NCI-H2029 (cell line): ENCODE measurements around the gene MBP.

Experiments used
- DNase-seq: peaks from one replicate; lab custom pipeline; 2025; lab: John Stamatoyannopoulos, UW

Gene MBP

DNA sequence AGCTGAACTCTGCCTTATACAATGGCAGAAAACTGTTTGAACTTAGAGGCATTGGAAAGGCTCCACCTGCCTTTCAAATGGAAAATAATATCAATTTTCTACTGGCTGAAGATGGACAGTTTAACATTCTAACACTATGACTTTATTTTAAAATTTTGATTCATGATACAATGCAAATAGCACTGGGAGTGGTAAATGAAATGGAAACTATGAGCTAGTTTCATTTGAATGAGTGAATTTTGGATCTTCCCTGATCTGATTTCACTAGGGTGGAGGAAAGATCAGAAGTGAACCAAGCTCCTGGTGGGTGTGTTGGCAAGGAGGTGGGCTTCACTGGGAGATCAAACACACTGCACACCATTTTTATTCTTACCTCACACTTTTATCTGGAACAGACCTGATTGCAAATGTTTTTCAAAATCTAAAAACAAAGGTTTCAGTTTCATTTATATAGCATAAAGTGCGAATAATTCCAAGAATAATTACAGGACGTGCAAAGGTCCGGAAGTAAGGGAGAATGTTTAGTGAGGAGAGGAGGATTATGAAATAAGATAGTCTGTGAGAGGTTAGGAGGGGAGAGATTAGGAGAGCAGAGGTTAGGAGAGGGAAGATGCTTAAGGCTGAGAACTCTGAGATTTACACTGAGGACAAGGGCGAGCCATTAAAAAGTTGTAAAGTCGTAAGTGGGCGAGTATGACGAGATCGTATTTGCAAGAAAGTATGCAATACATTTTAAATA lies 18.6 kb upstream of the MBP start:
- no peak for DNase-seq

- no peak for DNase-seq
Observed at GRCh38 chr18:77150588-77150987, 18.0 kb upstream of the MBP start.

- no peak for DNase-seq
Observed at GRCh38 chr18:77148289-77148688, 15.7 kb upstream of the MBP start.

DNA sequence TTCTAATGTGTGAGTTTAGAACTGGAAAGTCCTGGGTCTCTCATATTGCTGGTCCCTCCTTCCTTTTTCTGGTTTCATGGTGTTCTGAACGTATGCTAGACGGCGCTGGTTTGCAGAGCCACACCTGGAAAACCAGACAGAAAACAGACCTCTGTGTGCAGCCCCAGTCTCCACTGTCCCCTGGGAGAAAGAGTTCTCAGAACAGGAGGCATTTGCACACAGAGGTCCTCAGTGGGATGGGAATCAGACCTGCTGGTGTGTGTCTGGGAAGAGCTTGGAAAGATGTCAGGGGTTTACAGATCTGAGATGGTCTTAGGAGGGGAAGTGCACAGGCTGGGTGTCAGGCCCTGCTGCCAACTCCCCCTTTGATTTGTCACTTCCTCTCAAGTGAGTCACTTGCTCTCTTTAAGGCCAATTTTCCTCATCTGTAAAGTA lies 14.9 kb upstream of the MBP start:
- no peak for DNase-seq

- DNase-seq = no peak
Observed at GRCh38 chr18:77146249-77147080, 13.9 kb upstream of the MBP start.

- DNase-seq = no peak
Observed at GRCh38 chr18:77145364-77145901, 12.8 kb upstream of the MBP start.

GRCh38 chr18:77144451-77145118 lies 12.0 kb upstream of the MBP start:
- no peak for DNase-seq

DNA sequence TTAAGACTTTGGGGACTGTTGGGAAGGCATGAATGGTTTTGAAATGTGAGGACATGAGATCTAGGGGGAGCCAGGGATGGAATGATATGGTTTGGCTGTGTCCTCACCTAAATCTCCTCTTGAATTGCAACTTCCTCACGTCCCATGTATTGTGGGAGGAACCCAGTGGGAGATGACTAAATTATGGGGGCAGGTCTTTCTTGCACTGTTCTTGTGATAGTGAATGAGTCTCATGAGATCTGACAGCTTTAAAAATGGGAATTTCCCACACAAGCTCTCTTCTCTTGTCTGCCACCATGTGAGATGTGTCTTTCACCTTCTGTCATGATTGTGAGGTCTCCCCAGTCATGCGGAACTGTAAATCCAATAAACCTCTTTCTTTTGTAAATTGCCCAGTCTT lies 11.5 kb upstream of the MBP start:
- DNase-seq = no peak

DNA sequence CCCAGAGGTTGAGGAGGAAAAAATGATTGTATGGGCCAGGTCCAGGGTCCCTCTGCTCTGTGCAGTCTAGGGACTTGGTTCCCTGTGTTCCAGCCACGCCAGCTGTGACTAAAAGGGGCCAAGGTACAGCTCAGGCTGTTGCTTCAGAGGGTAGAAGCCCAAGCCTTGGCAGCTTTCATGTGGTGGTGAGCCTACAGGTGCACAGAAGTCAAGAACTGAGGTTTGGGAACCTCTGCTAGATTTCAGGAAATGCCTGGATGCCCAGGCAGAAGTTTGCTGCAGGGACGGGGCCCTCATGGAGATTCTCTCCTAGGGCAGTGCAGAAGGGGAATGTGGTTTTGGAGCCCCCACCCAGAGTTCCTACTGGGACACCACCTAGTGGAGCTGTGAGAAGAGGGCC lies 10.6 kb upstream of the MBP start:
- no peak for DNase-seq

- no peak for DNase-seq
Observed at GRCh38 chr18:77141401-77142118, 9.0 kb upstream of the MBP start.

GRCh38 chr18:77140439-77141109 lies 8.0 kb upstream of the MBP start:
- DNase-seq = no peak

DNA sequence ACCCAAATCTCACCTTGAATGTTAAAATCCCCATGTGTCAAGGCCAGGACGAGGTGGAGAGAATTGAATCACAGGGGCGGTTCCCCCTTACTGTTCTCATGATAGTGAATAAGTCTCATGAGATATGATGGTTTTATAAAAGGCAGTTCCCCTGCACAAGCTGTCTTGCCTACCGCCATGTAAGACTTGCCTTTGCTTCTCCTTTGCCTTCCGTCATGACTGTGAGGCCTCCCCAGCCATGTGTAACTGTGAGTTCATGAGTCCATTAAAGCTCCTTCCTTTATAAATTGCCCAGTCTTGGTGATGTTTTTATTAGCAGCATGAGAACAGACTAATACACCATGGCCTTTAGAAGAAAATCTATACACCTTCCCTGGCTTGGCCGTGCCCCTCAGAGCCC lies 7.4 kb upstream of the MBP start:
- DNase-seq = no peak

DNA sequence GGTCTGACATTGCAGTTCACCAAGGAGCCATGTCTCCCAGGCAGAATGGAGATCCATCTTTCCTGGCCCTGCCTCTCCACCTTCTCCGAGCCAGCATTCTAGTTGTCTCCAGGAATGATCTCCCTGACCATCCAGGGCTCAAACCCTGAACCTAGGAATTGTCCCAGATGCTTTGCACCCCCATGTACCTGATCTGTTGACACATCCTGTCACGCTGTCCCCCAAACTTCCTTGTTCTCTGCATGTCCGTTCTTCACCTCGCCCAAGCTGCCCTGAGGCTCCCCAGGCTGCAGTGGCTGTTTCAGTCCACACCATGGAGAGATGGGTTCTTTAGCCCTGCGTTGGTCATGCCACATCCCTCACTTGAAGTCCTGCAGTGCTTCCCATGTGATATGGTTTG lies 7.0 kb upstream of the MBP start:
- DNase-seq = no peak

DNA sequence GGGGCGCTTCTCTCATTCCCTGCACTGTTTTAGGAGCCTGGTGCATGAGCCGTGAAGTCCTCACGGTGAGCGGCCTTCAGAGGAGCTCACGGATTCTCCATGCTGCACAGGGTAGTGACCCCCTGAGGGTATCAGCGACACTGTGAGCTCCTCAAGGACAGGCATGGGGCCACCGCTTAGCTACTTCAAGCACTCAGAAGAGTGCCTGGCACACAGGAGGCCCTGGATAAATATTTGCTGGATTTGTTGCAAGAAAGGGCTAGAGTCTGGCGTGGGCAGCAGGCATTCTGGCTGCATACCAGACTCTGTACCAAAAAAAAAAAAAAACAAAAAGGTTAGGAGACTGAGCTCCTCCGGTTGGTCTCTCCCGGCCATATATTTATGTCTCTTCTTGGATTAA lies 5.7 kb upstream of the MBP start:
- DNase-seq = no peak

GRCh38 chr18:77137851-77138250 lies 5.3 kb upstream of the MBP start:
- no peak for DNase-seq

- DNase-seq = no peak
Observed at GRCh38 chr18:77136871-77137665, 4.5 kb upstream of the MBP start.

- DNase-seq = no peak
Observed at GRCh38 chr18:77136076-77136718, 3.6 kb upstream of the MBP start.

DNA sequence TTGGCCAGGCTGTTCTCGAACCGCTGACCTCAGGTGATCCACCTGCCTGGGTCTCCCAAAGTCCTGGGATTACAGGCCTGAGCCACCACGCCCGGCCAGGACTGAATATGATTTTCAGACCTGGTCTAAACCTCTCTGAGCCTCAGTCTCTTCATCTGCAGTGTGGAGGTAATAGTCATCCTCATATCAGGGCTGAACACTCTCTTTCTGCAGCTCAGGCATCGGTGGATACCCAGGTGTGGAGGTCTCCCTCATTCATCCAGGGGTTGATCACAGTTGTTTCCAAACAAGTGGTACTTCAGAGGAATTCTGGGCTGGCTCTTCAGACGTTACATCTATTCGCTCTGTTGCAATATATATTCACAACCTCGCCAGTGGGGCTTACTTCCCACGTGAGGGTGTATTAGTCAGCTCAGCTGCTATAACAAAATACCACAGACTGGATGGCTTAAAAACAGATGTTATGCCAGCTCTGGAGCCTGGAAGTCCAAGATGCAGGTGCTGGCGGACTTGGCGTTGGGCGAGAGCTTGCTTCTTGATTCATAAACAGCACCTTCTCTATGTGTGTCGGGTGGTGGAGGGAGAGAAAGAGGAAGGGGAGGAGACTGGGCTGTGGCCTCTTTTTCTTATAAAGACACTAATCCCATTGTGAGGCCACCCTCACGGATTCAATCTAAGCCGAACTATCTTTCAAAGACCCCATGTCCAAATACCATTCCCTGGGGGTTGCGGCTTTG lies 2.9 kb upstream of the MBP start:
- DNase-seq = no peak

DNA sequence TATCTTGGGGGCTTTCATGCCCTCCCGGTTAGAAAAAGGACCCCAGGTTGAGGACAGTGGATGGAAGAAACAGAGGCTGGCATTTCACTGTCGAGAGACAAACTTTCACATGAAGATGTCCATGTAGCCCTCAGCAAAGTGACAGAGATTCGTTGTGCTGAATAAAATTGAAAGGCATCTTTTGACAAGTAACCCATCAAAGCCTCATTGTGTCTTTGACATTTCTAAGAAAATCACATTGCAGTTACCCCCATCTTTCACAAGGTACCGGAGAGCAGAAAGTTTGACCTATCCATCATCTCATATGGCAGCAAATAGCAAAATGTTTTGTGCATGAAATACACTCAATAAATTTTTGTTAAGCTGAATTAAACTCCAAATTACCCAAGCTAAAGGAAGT lies 2.0 kb upstream of the MBP start:
- no peak for DNase-seq
